K562 (cell line): ENCODE results near the gene APC2. TPM values are rescaled to one million over a fixed set of nuclear protein-coding genes. Genes with fewer than 3 reads are reported as not detected.

Source experiments
- ATAC-seq: fragments of 200-7000 bp; cut with Tn5 transposase; 3 replicates; pipeline ENCODE4 v1.9.1; 2020; ENCODE audit warnings: moderate library complexity
- BruUV-seq: library from RNA; stranded (reverse); fragments of 400-500 nt; replicated peaks from 2 replicates; lab custom pipeline; 2021; lab: Mats Ljungman, UMichigan
- CTCF ChIA-PET: fragments of 300-600 bp; formaldehyde crosslinking; extraction: SDS; loops from one replicate; lab custom pipeline; 2021; ENCODE audit warnings: low intra/inter-chr PET ratio; lab: Yijun Ruan, JAX
- POLR2A ChIA-PET: fragments of 300-600, 350-650 bp; sonication (Branson Sonifier 250); formaldehyde crosslinking; extraction: SDS; loops from one replicate; lab custom pipeline; 2021; ENCODE audit warnings: antibody characterized with exemption, inconsistent platforms; lab: Yijun Ruan, JAX
- DNase-seq, 4 experiments: peaks; one replicate each; pipeline versions ENCODE4 v3.0.0 to v3.0.0-alpha.2; 2011 to 2018; ENCODE audit warnings: low spot score in 3 of 4, mixed read lengths in 3 of 4; ENCODE audit errors: extremely low read depth in 1 of 4
- FAIRE-seq: peaks from 2 replicates; lab custom pipeline; 2011; peaks lifted over from hg19 to GRCh38; lab: Jason Lieb, UNC
- H2AFZ ChIP-seq: 2 replicates; pipeline ENCODE4 v1.6.0; 2011; ENCODE audit warnings: low read depth, low read length, control low read depth, inconsistent platforms
- H3K27ac ChIP-seq: fragments of 200-600 bp; 3 replicates; pipeline ENCODE4 v1.8.0; 2011; ENCODE audit warnings: low read depth, mild to moderate bottlenecking, control low read depth, inconsistent platforms, low read length, moderate library complexity, mixed read lengths; ENCODE audit errors: extremely low read depth
- H3K27me3 ChIP-seq, 2 experiments: fragments of 300-600 bp in 1 of 2; 2 replicates in 1 of 2; 3 replicates in 1 of 2; pipeline versions ENCODE4 v1.6.0 to v1.8.0; 2011; ENCODE audit warnings: inconsistent platforms in 2 of 2, low read length in 2 of 2, mild to moderate bottlenecking in 1 of 2, mixed read lengths in 1 of 2, moderate library complexity in 1 of 2; ENCODE audit not compliant: control insufficient read depth in 2 of 2, insufficient read depth in 2 of 2
- H3K36me3 ChIP-seq: fragments of 300-600 bp; 3 replicates; pipeline ENCODE4 v1.8.0; 2011; ENCODE audit warnings: mild to moderate bottlenecking, low read length, inconsistent platforms; ENCODE audit not compliant: control insufficient read depth, insufficient read depth
- H3K4me1 ChIP-seq, 2 experiments: fragments of 200-600 bp in 1 of 2; replicated peaks in 1 of 2; 2 replicates in 1 of 2; 3 replicates in 1 of 2; pipeline versions ENCODE4 v1.5.1 to v1.8.0; 2011; ENCODE audit warnings: inconsistent platforms in 2 of 2, low read length in 2 of 2, mild to moderate bottlenecking in 1 of 2, mixed read lengths in 1 of 2, moderate library complexity in 1 of 2; ENCODE audit not compliant: control insufficient read depth in 2 of 2, insufficient read depth in 2 of 2
- H3K4me2 ChIP-seq: 2 replicates; pipeline ENCODE4 v1.6.1; 2011; ENCODE audit warnings: low read length, control low read depth, inconsistent platforms, mixed read lengths; ENCODE audit not compliant: insufficient read depth
- H3K4me3 ChIP-seq: fragments of 200-600 bp; sonication (generic), shearing (Covaris generic); 2 replicates; pipeline ENCODE4 v1.5.1; 2016; ENCODE audit warnings: control low read depth, inconsistent platforms
- H3K79me2 ChIP-seq: fragments of 200-600 bp; 3 replicates; pipeline ENCODE4 v1.8.0; 2011; ENCODE audit warnings: low read length, inconsistent platforms; ENCODE audit not compliant: control insufficient read depth, insufficient read depth
- H3K9ac ChIP-seq, 2 experiments: 2 replicates each; pipeline versions ENCODE4 v1.6.0 to v1.6.1; 2011; ENCODE audit warnings: low read depth in 2 of 2, low read length in 2 of 2, control low read depth in 1 of 2, inconsistent platforms in 1 of 2, mild to moderate bottlenecking in 1 of 2, mixed read lengths in 1 of 2; ENCODE audit not compliant: insufficient read depth in 1 of 2
- H3K9me1 ChIP-seq: one replicate; pipeline ENCODE4 v1.6.0; 2011; ENCODE audit warnings: inconsistent platforms, mild to moderate bottlenecking, low read length, moderate library complexity; ENCODE audit not compliant: control insufficient read depth, insufficient read depth
- H3K9me3 ChIP-seq: replicated peaks from 2 replicates; pipeline ENCODE4 v1.5.1; 2011; ENCODE audit warnings: low read depth, low read length, inconsistent platforms; ENCODE audit not compliant: control insufficient read depth, insufficient read depth
- H4K20me1 ChIP-seq: replicated peaks from 2 replicates; pipeline ENCODE4 v1.6.1; 2011; ENCODE audit warnings: low read length, inconsistent platforms, mixed read lengths; ENCODE audit not compliant: control insufficient read depth, insufficient read depth
- EGR1 ChIP-seq: fragments of 450-650 bp; conservative IDR thresholded peaks from 2 replicates; pipeline ENCODE4 v1.6.1; 2017; ENCODE audit warnings: mild to moderate bottlenecking
- FOXA1 ChIP-seq: fragments of 450-650 bp; IDR thresholded peaks from 2 replicates; pipeline ENCODE4 v1.6.1; 2016; ENCODE audit warnings: mild to moderate bottlenecking, borderline replicate concordance
- HBP1 ChIP-seq: fragments of 450-650 bp; formaldehyde crosslinking; IDR thresholded peaks from 2 replicates; pipeline ENCODE4 v1.4.0; 2022; ENCODE audit warnings: missing genetic modification characterization
- HES1 ChIP-seq: fragments of 450-650 bp; IDR thresholded peaks from 2 replicates; pipeline ENCODE4 v1.6.1; 2016; ENCODE audit warnings: low read depth, mild to moderate bottlenecking, moderate library complexity
- MYBL2 ChIP-seq, 2 experiments: fragments of 450-650 bp in 1 of 2; sonication (generic) in 1 of 2; formaldehyde crosslinking in 1 of 2; IDR thresholded peaks; 2 replicates each; pipeline versions ENCODE4 v1.6.1 to v1.8.1; 2017 to 2022; ENCODE audit warnings: borderline replicate concordance in 1 of 2, inconsistent platforms in 1 of 2, low read depth in 1 of 2, mild to moderate bottlenecking in 1 of 2, missing genetic modification reagents in 1 of 2, moderate library complexity in 1 of 2
- NR2F6 ChIP-seq: fragments of 450-650 bp; formaldehyde crosslinking; IDR thresholded peaks from 2 replicates; pipeline ENCODE4 v1.4.0; 2020; ENCODE audit warnings: mild to moderate bottlenecking
- POLR2AphosphoS2 ChIP-seq: IDR thresholded peaks from 2 replicates; pipeline ENCODE4 v1.6.1; 2012; ENCODE audit warnings: low read length, improper control_type of control experiment
- POLR2G ChIP-seq: fragments of 200-400 bp; formaldehyde crosslinking; IDR thresholded peaks from 2 replicates; pipeline ENCODE4 v1.6.1; 2017; ENCODE audit warnings: low read depth, mild to moderate bottlenecking, antibody characterized with exemption, low read length, moderate library complexity
- PRDM10 ChIP-seq: fragments of 450-650 bp; IDR thresholded peaks from 2 replicates; pipeline ENCODE4 v1.6.1; 2018; ENCODE audit not compliant: partially characterized antibody
- SIN3A ChIP-seq, 2 experiments: fragments of 150-350 bp in 1 of 2; IDR thresholded peaks; 2 replicates each; pipeline ENCODE4 v1.6.1; 2011 to 2016; ENCODE audit warnings: borderline replicate concordance in 2 of 2, low read depth in 2 of 2, low read length in 2 of 2, mild to moderate bottlenecking in 2 of 2, moderate library complexity in 2 of 2; ENCODE audit not compliant: control insufficient read depth in 1 of 2
- THAP7 ChIP-seq: fragments of 250-450 bp; sonication (Bioruptor Pico); IDR thresholded peaks from 2 replicates; pipeline ENCODE4 v1.5.0; 2021
- ZBTB7A ChIP-seq: IDR thresholded peaks from 2 replicates; pipeline ENCODE4 v1.6.1; 2011; ENCODE audit warnings: low read depth, mild to moderate bottlenecking, low read length, moderate library complexity, borderline replicate concordance; ENCODE audit not compliant: control insufficient read depth
- WGBS: fragments of 100-300 bp; shearing (Covaris generic); methylation state at CpG from one replicate; pipeline ENCODE4 v1.1.6; 2016; ENCODE audit warnings: low coverage, mixed read lengths; ENCODE audit not compliant: insufficient coverage; ENCODE audit errors: missing lambda C conversion rate; 5-methylcytosine and 5-hydroxymethylcytosine counted together
- in situ Hi-C: fragments of 300-500 bp; cut with MboI; formaldehyde crosslinking; loops from 4 replicates; pipeline ENCODE4 v1.15.0; 2018; ENCODE audit warnings: inconsistent platforms, mixed read lengths
- intact Hi-C: fragments of 100-400 bp; cut with micrococcal nuclease; formaldehyde crosslinking; loops from 2 replicates; pipeline ENCODE4 v1.14.2; 2022
- polyA plus RNA-seq, 8 experiments: library from polyadenylated mRNA; depleted of rRNA in 4 of 8; stranded (reverse) in 5 of 8; unstranded in 3 of 8; fragments of >200 nt; fragmentation: Nextera tagmentation in 2 of 8; fragmentation: Illumina TruSeq in 1 of 8; extraction: Ambion mirVana in 2 of 8; extraction: Trizol in 1 of 8; gene quantifications; 2 replicates each; pipeline versions ENCODE4 v1.2.1 to v1.2.3, GENCODE V29; 2011 to 2014; ENCODE audit warnings: inconsistent platforms in 1 of 8, missing spikeins in 1 of 8
- total RNA-seq, 7 experiments: library from RNA; depleted of rRNA in 6 of 7; stranded (reverse); fragments of >200 nt in 6 of 7; fragmentation: Illumina TruSeq in 2 of 7; extraction: Trizol in 2 of 7; gene quantifications; 2 replicates each; pipeline versions ENCODE4 v1.2.1 to v1.2.3, GENCODE V29; 2011 to 2021; ENCODE audit warnings: low replicate concordance in 1 of 7

APC2 gene
- total and polyA plus RNA-seq, 9 of the 15 experiments (the other 6 are each of a cell fraction or from before 2014, with no cell fraction given), result 0.01 to 0.40 (median 0.05) TPM; not detected in 3

GRCh38 chr19:1456121-1456900, 6.4 kb downstream of the APC2 start:
- peaks cover 25% of the 10 kb centered on the region for H4K20me1 ChIP-seq
- no TSS peak for BruUV-seq
- peaks cover 5 to 79% of the 10 kb centered on the region in 2 experiments; a peak in 4 of 5 replicates for H3K4me1 ChIP-seq
- FAIRE-seq (no peak), ATAC-seq (no peak), DNase-seq (no peak)
- H3K36me3 ChIP-seq, result peaks cover 6% of the 10 kb centered on the region; the same call in 1 of the 3 replicates
- no peak overlapping the region for H3K27ac ChIP-seq
- 0 out of 2 replicates have a peak overlapping the region, but pooled peaks have one; percentile 63 for H2AFZ ChIP-seq
- H3K4me2 ChIP-seq, result peak overlapping the region; percentile 46
- H3K9me1 ChIP-seq, result peaks cover 7% of the 10 kb centered on the region
- ChIA-PET POLR2A (interaction anchor here (0.6 to 3.1 kb wide), 10 partner anchors 9 to 262 kb away, joined by 3 to 10 read pairs (median 6); no protein-coding TSS in a partner anchor), CTCF (no interaction called here)
- H3K4me3 ChIP-seq, result no peak overlapping the region
- WGBS, result 50% methylated on average over 32 of the region's 43 CpGs
- peak overlapping the region in 1 of 2 experiments; percentile 80; a peak in 2 of 4 replicates for H3K9ac ChIP-seq
- no peaks in the 10 kb centered on the region for H3K79me2 ChIP-seq
- intact Hi-C loops, result loop anchor here (5.0 kb wide), 1 partner anchor 56 kb away; the partner anchor contains the start of gene ADAMTSL5
- H3K9me3 ChIP-seq, result no peaks in the 10 kb centered on the region
- H3K27me3 ChIP-seq, result peaks cover 0 to under 1% of the 10 kb centered on the region in 2 experiments; a peak in 1 of 5 replicates
- in situ Hi-C loops, result loop anchor here (5.0 kb wide), 1 partner anchor 51 kb away; no protein-coding TSS in a partner anchor
- peak; percentile 25; the same call in 1 of the 2 replicates for TF ChIP-seq POLR2AphosphoS2
- TF ChIP-seq HBP1 (CRISPR knock-in tag), result 0 out of 2 replicates have a peak, but pooled peaks have one; percentile 15
- TF ChIP-seq ZBTB7A, result peak; percentile 6; the same call in 1 of the 2 replicates
- TF ChIP-seq HES1, result no peak
- no peak for TF ChIP-seq THAP7 (CRISPR knock-in tag)
- no peak for TF ChIP-seq MYBL2 (IDR thresholded peaks at IDR 0.05; ENCODE audit: low read depth)
- 0 out of 2 replicates have a peak, but pooled peaks have one; percentile 29 for TF ChIP-seq MYBL2 (CRISPR knock-in tag; IDR thresholded peaks at IDR 0.05; ENCODE audit: borderline replicate concordance)
- 0 out of 4 replicates have a peak, but pooled peaks of 1 of the 2 experiments have one; percentile 56 for TF ChIP-seq SIN3A (IDR thresholded peaks at IDR 0.05; ENCODE audit: borderline replicate concordance in 2 of 2, control insufficient read depth in 1 of 2, low read depth in 2 of 2, low read length in 2 of 2)
- TF ChIP-seq PRDM10, result no peak
- TF ChIP-seq NR2F6 (CRISPR knock-in tag), result no peak
- peak; percentile 68 for TF ChIP-seq POLR2G
- TF ChIP-seq FOXA1, result no peak
- TF ChIP-seq EGR1, result peak; percentile 62
